A673 (cell line): ENCODE data around the gene LURAP1L. TPM values are rescaled to one million over a fixed set of nuclear protein-coding genes. Genes with fewer than 3 reads are reported as not detected.

ENCODE experiments used
- BruUV-seq: library from RNA; stranded (reverse); fragments of 400-500 nt; replicated peaks from 2 replicates; lab custom pipeline; 2021; lab: Mats Ljungman, UMichigan
- CTCF ChIA-PET: fragments of 300-600 bp; sonication (Branson Sonifier 250); formaldehyde crosslinking; loops from one replicate; lab custom pipeline; 2022; ENCODE audit warnings: antibody characterized with exemption; lab: Charles Lee
- POLR2A ChIA-PET: fragments of 300-600 bp; sonication (Branson Sonifier 250); formaldehyde crosslinking; loops from one replicate; lab custom pipeline; 2022; ENCODE audit warnings: antibody characterized with exemption; ENCODE audit not compliant: low non-redundant PET; lab: Charles Lee
- DNase-seq: peaks from one replicate; pipeline ENCODE4 v3.0.0-alpha.2; 2015; ENCODE audit warnings: low spot score
- H3K27ac ChIP-seq: fragments of 200-600 bp; sonication (generic); 2 replicates; pipeline ENCODE4 v1.5.1; 2016; ENCODE audit warnings: mixed run types, low read depth, mild to moderate bottlenecking, mixed read lengths, antibody characterized with exemption, low read length; ENCODE audit not compliant: poor library complexity, severe bottlenecking
- H3K27me3 ChIP-seq: fragments of 200-600 bp; sonication (generic); replicated peaks from 2 replicates; pipeline ENCODE4 v1.6.1; 2017; ENCODE audit warnings: mixed run types, low read depth, mild to moderate bottlenecking, mixed read lengths, antibody characterized with exemption, low read length; ENCODE audit not compliant: insufficient read depth, poor library complexity
- H3K36me3 ChIP-seq: fragments of 200-600 bp; sonication (generic); 2 replicates; pipeline ENCODE4 v1.6.1; 2016; ENCODE audit warnings: mixed run types, mild to moderate bottlenecking, mixed read lengths, antibody characterized with exemption, low read length; ENCODE audit not compliant: insufficient read depth, poor library complexity, severe bottlenecking
- H3K4me1 ChIP-seq: fragments of 200-600 bp; sonication (generic); 2 replicates; pipeline ENCODE4 v1.6.1; 2017; ENCODE audit warnings: mixed run types, mild to moderate bottlenecking, mixed read lengths, antibody characterized with exemption, low read length; ENCODE audit not compliant: insufficient read depth, poor library complexity, severe bottlenecking
- H3K4me3 ChIP-seq: fragments of 200-600 bp; sonication (generic); 2 replicates; pipeline ENCODE4 v1.5.1; 2016; ENCODE audit warnings: low read depth, mixed run types, mild to moderate bottlenecking, mixed read lengths, low read length; ENCODE audit not compliant: poor library complexity, severe bottlenecking
- H3K9me3 ChIP-seq: fragments of 200-600 bp; sonication (generic); 2 replicates; pipeline ENCODE4 v1.6.1; 2016; ENCODE audit warnings: mixed run types, low read depth, mild to moderate bottlenecking, mixed read lengths, antibody characterized with exemption, low read length; ENCODE audit not compliant: poor library complexity, severe bottlenecking
- CTCF ChIP-seq: fragments of 300-800, 200-600 bp; sonication (generic); conservative IDR thresholded peaks from 2 replicates; pipeline ENCODE4 v1.5.1; 2017; ENCODE audit warnings: low read depth, mild to moderate bottlenecking, antibody characterized with exemption, low read length, moderate library complexity, mixed read lengths
- EZH2 ChIP-seq: fragments of 200-600 bp; sonication (generic); IDR thresholded peaks from 2 replicates; pipeline ENCODE4 v1.6.1; 2017; ENCODE audit warnings: borderline replicate concordance, low read depth, mild to moderate bottlenecking, mixed read lengths, antibody characterized with exemption, low read length; ENCODE audit not compliant: poor library complexity, severe bottlenecking
- intact Hi-C: fragments of 100-400 bp; cut with micrococcal nuclease; formaldehyde crosslinking; loops from one replicate; pipeline ENCODE4 v1.10.0; 2022; ENCODE audit not compliant: unreplicated experiment
- total RNA-seq: library from RNA; stranded (reverse); gene quantifications from 2 replicates; pipeline ENCODE4 v1.2.3, GENCODE V29; 2021

The LURAP1L gene
- total RNA-seq, 1 experiment from 2014 or later, result 0.60 TPM

GRCh38 chr9:12819436-12820185 lies 44.8 kb downstream of the LURAP1L start:
- no peaks in the 10 kb centered on the region for H3K36me3 ChIP-seq
- BruUV-seq, result no TSS peak
- ChIA-PET POLR2A (no interaction called here), CTCF (no interaction called here)
- TF ChIP-seq CTCF, result peak; percentile 66
- no peak for TF ChIP-seq EZH2
- H3K27me3 ChIP-seq, result no peaks in the 10 kb centered on the region
- DNase-seq, result peak; percentile 50
- no peak overlapping the region for H3K27ac ChIP-seq
- no peak overlapping the region for H3K4me3 ChIP-seq
- intact Hi-C loops, result loop anchor here (2.0 to 5.0 kb wide), 2 partner anchors 15 to 97 kb away; no protein-coding TSS in a partner anchor
- no peaks in the 10 kb centered on the region for H3K9me3 ChIP-seq
- peaks cover 15% of the 10 kb centered on the region for H3K4me1 ChIP-seq

GRCh38 chr9:12822111-12822510 lies 47.3 kb downstream of the LURAP1L start:
- Histone ChIP-seq H3K9me3 (no peaks in the 10 kb centered on the region), H3K4me1 (no peaks in the 10 kb centered on the region), H3K27me3 (no peaks in the 10 kb centered on the region), H3K36me3 (no peaks in the 10 kb centered on the region), H3K4me3 (no peak overlapping the region), H3K27ac (no peak overlapping the region)
- POLR2A ChIA-PET, result no interaction called here
- TF ChIP-seq CTCF, result no peak
- intact Hi-C loops, result no loop called here
- DNase-seq, result no peak
- no TSS peak for BruUV-seq
- CTCF ChIA-PET, result no interaction called here

- intact Hi-C loops, result no loop called here
- no peaks in the 10 kb centered on the region for H3K27me3 ChIP-seq
- no peak for TF ChIP-seq EZH2
- TF ChIP-seq CTCF, result no peak
- no peaks in the 10 kb centered on the region for H3K9me3 ChIP-seq
- ChIA-PET CTCF (no interaction called here), POLR2A (no interaction called here)
- no peak for DNase-seq
- no peak overlapping the region for H3K4me3 ChIP-seq
- BruUV-seq, result no TSS peak
- no peaks in the 10 kb centered on the region for H3K4me1 ChIP-seq
- no peak overlapping the region for H3K27ac ChIP-seq
- H3K36me3 ChIP-seq, result no peaks in the 10 kb centered on the region
These were observed 52.2 kb downstream of the LURAP1L start for GRCh38 chr9:12826924-12827565.
